Measurements from ENCODE around the gene KRT79.
"Not testable (repeated sequence)": the region's sequence is repeated elsewhere in the genome, so short reads cannot be mapped to it uniquely, and the experiment has no call there.

- not testable (repeated sequence) for TF ChIP-seq KDM5A (IDR thresholded peaks at IDR 0.05; ENCODE audit: low read length); YY1 (IDR thresholded peaks at IDR 0.05; ENCODE audit: low read depth, low read length); GABPA (IDR thresholded peaks at IDR 0.05; ENCODE audit: borderline replicate concordance, insufficient read depth, low read length); POLR2A (IDR thresholded peaks at IDR 0.05; ENCODE audit: control extremely low read depth in 1 of 2, low read depth in 2 of 2, low read length in 2 of 2); EP300 (IDR thresholded peaks at IDR 0.05; ENCODE audit: borderline replicate concordance in 1 of 2, low read depth in 2 of 2, low read length in 2 of 2); SP1 (IDR thresholded peaks at IDR 0.05; ENCODE audit: low read depth, low read length); ATF3 (IDR thresholded peaks at IDR 0.05; ENCODE audit: insufficient read depth, low read depth, low read length)
- TF ChIP-seq, protein P1, sequence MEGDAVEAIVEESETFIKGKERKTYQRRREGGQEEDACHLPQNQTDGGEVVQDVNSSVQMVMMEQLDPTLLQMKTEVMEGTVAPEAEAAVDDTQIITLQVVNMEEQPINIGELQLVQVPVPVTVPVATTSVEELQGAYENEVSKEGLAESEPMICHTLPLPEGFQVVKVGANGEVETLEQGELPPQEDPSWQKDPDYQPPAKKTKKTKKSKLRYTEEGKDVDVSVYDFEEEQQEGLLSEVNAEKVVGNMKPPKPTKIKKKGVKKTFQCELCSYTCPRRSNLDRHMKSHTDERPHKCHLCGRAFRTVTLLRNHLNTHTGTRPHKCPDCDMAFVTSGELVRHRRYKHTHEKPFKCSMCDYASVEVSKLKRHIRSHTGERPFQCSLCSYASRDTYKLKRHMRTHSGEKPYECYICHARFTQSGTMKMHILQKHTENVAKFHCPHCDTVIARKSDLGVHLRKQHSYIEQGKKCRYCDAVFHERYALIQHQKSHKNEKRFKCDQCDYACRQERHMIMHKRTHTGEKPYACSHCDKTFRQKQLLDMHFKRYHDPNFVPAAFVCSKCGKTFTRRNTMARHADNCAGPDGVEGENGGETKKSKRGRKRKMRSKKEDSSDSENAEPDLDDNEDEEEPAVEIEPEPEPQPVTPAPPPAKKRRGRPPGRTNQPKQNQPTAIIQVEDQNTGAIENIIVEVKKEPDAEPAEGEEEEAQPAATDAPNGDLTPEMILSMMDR (IDR thresholded peaks at IDR 0.05; ENCODE audit: control extremely low read depth in 1 of 3, insufficient read depth in 1 of 3, low read depth in 1 of 3, low read length in 3 of 3) = not testable (repeated sequence)
These were observed 22.0 kb upstream of the KRT79 start for GRCh38 chr12:52856077-52856476.

Data from H1 (cell line).